HL-60 (cell line): ENCODE data around the gene CTBP2.

Experiments
- DNase-seq, 2 experiments: peaks; one replicate each; pipeline ENCODE4 v3.0.0-alpha.2; 2010 to 2020; ENCODE audit warnings: low read depth in 1 of 2, low spot score in 1 of 2
- H3K27ac ChIP-seq: fragments of 250-450 bp; sonication (Bioruptor Pico); replicated peaks from 2 replicates; pipeline ENCODE4 v1.5.1; 2020; ENCODE audit warnings: mild to moderate bottlenecking, moderate library complexity
- H3K27me3 ChIP-seq: fragments of 250-450 bp; sonication (Bioruptor Pico); 2 replicates; pipeline ENCODE4 v1.5.1; 2021; ENCODE audit warnings: mild to moderate bottlenecking, moderate library complexity; ENCODE audit not compliant: insufficient read depth, poor library complexity, severe bottlenecking
- H3K4me3 ChIP-seq: replicated peaks from 2 replicates; pipeline ENCODE4 v1.5.1; 2011; ENCODE audit warnings: mild to moderate bottlenecking, control low read depth, low read length; ENCODE audit not compliant: insufficient read depth
- GABPA ChIP-seq: IDR thresholded peaks from 2 replicates; pipeline ENCODE4 v1.6.1; 2012; ENCODE audit warnings: low read depth
- POLR2AphosphoS5 ChIP-seq: IDR thresholded peaks from 2 replicates; pipeline ENCODE4 v1.6.1; 2012; ENCODE audit warnings: low read depth
- SPI1 ChIP-seq: IDR thresholded peaks from 2 replicates; pipeline ENCODE4 v1.6.1; 2012; ENCODE audit warnings: low read depth, mild to moderate bottlenecking, borderline replicate concordance
- TF ChIP-seq, protein P1 (sequence below): IDR thresholded peaks from 2 replicates; pipeline ENCODE4 v1.6.1; 2012; ENCODE audit warnings: low read depth; ENCODE audit not compliant: insufficient replicate concordance
- TF ChIP-seq, protein P2 (sequence below): IDR thresholded peaks from one replicate; pipeline ENCODE4 v1.5.1; 2011; ENCODE audit warnings: low read length, control low read depth, inconsistent platforms; ENCODE audit not compliant: insufficient read depth

CTBP2 gene

DNA sequence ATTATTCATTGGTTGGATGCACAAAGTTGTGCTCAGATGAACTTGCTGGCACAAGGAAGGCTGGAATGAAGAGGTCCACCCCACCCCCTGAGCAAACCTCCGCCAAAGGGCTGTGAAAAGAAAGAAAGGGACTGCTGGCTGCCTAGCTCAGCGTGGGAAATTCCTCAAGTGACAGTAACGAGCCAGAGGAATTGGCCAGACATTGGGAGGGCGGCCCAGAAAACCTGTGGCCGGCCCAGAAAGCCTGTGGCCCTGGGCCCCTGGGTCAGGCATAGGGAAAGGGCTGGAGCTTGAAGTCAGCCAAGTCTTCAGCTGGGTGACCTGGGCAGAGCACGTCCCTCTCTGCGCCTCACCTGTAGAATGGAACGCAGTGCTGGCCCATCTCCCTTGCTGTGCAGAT is 30.6 kb upstream of the CTBP2 start:
- H3K27me3 ChIP-seq = no peaks in the 10 kb centered on the region
- DNase-seq = no peak
- H3K4me3 ChIP-seq = no peak overlapping the region
- TF ChIP-seq, protein P1, sequence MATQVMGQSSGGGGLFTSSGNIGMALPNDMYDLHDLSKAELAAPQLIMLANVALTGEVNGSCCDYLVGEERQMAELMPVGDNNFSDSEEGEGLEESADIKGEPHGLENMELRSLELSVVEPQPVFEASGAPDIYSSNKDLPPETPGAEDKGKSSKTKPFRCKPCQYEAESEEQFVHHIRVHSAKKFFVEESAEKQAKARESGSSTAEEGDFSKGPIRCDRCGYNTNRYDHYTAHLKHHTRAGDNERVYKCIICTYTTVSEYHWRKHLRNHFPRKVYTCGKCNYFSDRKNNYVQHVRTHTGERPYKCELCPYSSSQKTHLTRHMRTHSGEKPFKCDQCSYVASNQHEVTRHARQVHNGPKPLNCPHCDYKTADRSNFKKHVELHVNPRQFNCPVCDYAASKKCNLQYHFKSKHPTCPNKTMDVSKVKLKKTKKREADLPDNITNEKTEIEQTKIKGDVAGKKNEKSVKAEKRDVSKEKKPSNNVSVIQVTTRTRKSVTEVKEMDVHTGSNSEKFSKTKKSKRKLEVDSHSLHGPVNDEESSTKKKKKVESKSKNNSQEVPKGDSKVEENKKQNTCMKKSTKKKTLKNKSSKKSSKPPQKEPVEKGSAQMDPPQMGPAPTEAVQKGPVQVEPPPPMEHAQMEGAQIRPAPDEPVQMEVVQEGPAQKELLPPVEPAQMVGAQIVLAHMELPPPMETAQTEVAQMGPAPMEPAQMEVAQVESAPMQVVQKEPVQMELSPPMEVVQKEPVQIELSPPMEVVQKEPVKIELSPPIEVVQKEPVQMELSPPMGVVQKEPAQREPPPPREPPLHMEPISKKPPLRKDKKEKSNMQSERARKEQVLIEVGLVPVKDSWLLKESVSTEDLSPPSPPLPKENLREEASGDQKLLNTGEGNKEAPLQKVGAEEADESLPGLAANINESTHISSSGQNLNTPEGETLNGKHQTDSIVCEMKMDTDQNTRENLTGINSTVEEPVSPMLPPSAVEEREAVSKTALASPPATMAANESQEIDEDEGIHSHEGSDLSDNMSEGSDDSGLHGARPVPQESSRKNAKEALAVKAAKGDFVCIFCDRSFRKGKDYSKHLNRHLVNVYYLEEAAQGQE = no peak
- TF ChIP-seq SPI1 = no peak
- TF ChIP-seq, protein P2, sequence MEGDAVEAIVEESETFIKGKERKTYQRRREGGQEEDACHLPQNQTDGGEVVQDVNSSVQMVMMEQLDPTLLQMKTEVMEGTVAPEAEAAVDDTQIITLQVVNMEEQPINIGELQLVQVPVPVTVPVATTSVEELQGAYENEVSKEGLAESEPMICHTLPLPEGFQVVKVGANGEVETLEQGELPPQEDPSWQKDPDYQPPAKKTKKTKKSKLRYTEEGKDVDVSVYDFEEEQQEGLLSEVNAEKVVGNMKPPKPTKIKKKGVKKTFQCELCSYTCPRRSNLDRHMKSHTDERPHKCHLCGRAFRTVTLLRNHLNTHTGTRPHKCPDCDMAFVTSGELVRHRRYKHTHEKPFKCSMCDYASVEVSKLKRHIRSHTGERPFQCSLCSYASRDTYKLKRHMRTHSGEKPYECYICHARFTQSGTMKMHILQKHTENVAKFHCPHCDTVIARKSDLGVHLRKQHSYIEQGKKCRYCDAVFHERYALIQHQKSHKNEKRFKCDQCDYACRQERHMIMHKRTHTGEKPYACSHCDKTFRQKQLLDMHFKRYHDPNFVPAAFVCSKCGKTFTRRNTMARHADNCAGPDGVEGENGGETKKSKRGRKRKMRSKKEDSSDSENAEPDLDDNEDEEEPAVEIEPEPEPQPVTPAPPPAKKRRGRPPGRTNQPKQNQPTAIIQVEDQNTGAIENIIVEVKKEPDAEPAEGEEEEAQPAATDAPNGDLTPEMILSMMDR = no peak
- no peak for TF ChIP-seq POLR2AphosphoS5
- TF ChIP-seq GABPA = no peak
- no peak overlapping the region for H3K27ac ChIP-seq

DNA sequence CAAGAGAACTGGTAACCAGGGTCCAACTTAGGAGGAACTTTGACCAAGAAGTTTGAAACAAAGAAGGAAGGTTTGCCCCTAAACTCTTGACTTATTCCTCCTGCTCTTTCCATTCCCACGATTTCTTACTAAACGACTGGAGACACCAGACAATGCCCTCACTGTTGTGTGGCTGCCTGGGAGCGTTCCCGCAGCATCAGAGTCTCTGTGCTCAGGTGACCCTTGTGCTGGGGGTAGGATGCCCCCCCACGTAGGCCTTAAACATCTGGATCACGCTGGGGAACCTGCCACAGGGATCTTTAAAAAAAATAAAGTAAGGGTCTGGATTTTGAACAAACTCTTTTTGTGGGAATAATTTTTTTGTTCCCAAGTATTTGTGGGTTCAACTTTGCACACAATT is 30.1 kb upstream of the CTBP2 start:
- DNase-seq = no peak

DNA sequence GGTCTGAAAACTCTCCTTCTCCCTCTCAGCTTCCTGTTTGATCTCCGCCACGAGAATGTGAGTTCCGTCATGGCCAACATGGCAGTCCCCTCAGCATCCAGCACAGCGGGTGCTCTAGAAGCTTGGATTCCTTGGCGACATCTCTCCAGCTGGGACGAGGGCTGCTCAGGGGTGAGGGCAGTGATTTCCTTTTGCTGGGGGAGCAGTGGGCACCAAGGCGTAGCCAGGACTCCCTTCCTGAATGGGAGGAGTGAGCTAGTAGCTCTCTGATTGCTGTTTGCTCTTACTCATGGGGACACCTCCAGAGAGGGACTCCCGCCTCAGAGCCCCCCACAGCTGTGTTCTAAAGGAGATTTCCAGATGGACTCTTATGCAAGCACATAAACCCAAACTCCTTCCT is 28.8 kb upstream of the CTBP2 start:
- DNase-seq = no peak
- no peak overlapping the region for H3K4me3 ChIP-seq
- H3K27me3 ChIP-seq = no peaks in the 10 kb centered on the region
- TF ChIP-seq POLR2AphosphoS5 (no peak), SPI1 (no peak), GABPA (no peak)
- TF ChIP-seq, protein P1 = no peak
- TF ChIP-seq, protein P2 = no peak
- H3K27ac ChIP-seq = no peak overlapping the region

More for the DNA sequence above, 30.1 kb upstream of the CTBP2 start:
- H3K27me3 ChIP-seq = no peaks in the 10 kb centered on the region
- TF ChIP-seq, protein P1 = no peak
- TF ChIP-seq SPI1 (no peak), POLR2AphosphoS5 (no peak), GABPA (no peak)
- TF ChIP-seq, protein P2 = no peak
- H3K4me3 ChIP-seq = no peak overlapping the region
- no peak overlapping the region for H3K27ac ChIP-seq
